Left lung (tissue), 10 donors: ENCODE measurements around the gene KIF4B. TPM values are rescaled to one million over a fixed set of nuclear protein-coding genes. Genes with fewer than 3 reads are reported as not detected.
A peak's percentile ranks its signal among the peaks of the same experiment; 100 is the strongest.
"Not testable (repeated sequence)": the region's sequence is repeated elsewhere in the genome, so short reads cannot be mapped to it uniquely, and the experiment has no call there.

Experiments used
- ATAC-seq: fragments of 200-7000 bp; cut with Tn5 transposase; one replicate; pipeline ENCODE4 v1.9.1; 2020; ENCODE audit warnings: moderate library complexity
- DNase-seq, 4 donors: peaks; one replicate each; pipeline ENCODE4 v3.0.0-alpha.2; 2013 to 2020
- H3K27ac ChIP-seq, 2 donors: fragments of 200-600 bp; sonication (generic) in 1 of 2; one replicate each; pipeline versions ENCODE4 v1.5.0 to v1.8.0; 2020 to 2021
- H3K27me3 ChIP-seq, 2 donors: fragments of 200-600 bp; sonication (generic) in 1 of 2; one replicate each; pipeline versions ENCODE4 v1.5.0 to v1.8.0; 2020 to 2021
- H3K36me3 ChIP-seq, 2 donors: fragments of 200-600 bp; sonication (generic) in 1 of 2; one replicate each; pipeline versions ENCODE4 v1.5.0 to v1.8.0; 2020 to 2021
- H3K4me1 ChIP-seq, 2 donors: fragments of 200-600 bp; one replicate each; pipeline ENCODE4 v1.8.0; 2021
- H3K4me3 ChIP-seq, 2 donors: fragments of 200-600 bp; sonication (generic) in 1 of 2; one replicate each; pipeline versions ENCODE4 v1.5.0 to v1.8.0; 2020 to 2021; ENCODE audit warnings: mild to moderate bottlenecking in 1 of 2
- H3K9me3 ChIP-seq, 2 donors: fragments of 200-600 bp; sonication (generic) in 1 of 2; one replicate each; pipeline versions ENCODE4 v1.5.0 to v1.8.0; 2020 to 2021
- intact Hi-C, 2 donors: fragments of 100-400 bp; cut with DNase I; formaldehyde crosslinking; loops; one replicate each; pipeline versions ENCODE4 v1.11.2 to v1.14.2; 2022
- polyA plus RNA-seq, 6 donors: library from polyadenylated mRNA; unstranded; fragments of 120-200 nt; gene quantifications; one replicate each; pipeline ENCODE4 v1.2.1, GENCODE V29; 2013; ENCODE audit not compliant: insufficient read length in 6 of 6
- total RNA-seq, 2 donors: library from RNA; stranded (reverse); fragmentation: NEBNext Ultra II Directional; extraction: Animal tissue kit (Norgen Biotek cat#: 25700); gene quantifications; one replicate each; pipeline ENCODE4 v1.2.1, GENCODE V29; 2021
- TF ChIP-seq, protein P1 (sequence below), 2 donors: fragments of 200-600 bp; sonication (generic) in 1 of 2; IDR thresholded peaks; one replicate each; pipeline versions ENCODE4 v1.5.0 to v1.8.0; 2021; ENCODE audit warnings: antibody characterized with exemption in 2 of 2
- donor health status: DM: no; HTN: yes; CAD: no.
- donor health status: DM: no; HTN: no; CAD: no.

The KIF4B gene
- total and polyA plus RNA-seq, 8 donors: 0.05 to 0.40 (median 0.24) TPM; not detected in 1

DNA sequence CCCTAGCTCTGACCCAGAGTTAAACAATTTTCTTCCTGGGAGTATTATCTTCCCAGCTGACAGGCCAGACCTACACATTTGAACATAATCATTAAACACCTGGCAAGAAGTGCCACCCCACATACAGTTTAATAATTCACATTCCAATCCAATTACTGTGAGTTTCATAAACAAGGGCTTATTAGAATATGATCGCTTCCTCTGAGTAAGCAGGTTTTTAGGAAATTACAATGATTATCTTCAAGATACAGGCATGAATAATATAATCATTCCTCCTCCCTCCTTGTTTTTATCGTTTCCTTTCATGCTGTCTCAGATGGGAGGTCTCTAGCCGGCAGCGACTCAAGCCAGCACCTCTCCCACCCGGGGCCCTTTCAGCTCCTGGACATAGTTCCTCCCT, 15.8 kb upstream of the KIF4B start:
- DNase-seq: no peak
- H3K9me3 ChIP-seq: no peaks in the 10 kb centered on the region
- H3K27ac ChIP-seq: no peak overlapping the region
- no peaks in the 10 kb centered on the region for H3K4me1 ChIP-seq
- TF ChIP-seq, protein P1, sequence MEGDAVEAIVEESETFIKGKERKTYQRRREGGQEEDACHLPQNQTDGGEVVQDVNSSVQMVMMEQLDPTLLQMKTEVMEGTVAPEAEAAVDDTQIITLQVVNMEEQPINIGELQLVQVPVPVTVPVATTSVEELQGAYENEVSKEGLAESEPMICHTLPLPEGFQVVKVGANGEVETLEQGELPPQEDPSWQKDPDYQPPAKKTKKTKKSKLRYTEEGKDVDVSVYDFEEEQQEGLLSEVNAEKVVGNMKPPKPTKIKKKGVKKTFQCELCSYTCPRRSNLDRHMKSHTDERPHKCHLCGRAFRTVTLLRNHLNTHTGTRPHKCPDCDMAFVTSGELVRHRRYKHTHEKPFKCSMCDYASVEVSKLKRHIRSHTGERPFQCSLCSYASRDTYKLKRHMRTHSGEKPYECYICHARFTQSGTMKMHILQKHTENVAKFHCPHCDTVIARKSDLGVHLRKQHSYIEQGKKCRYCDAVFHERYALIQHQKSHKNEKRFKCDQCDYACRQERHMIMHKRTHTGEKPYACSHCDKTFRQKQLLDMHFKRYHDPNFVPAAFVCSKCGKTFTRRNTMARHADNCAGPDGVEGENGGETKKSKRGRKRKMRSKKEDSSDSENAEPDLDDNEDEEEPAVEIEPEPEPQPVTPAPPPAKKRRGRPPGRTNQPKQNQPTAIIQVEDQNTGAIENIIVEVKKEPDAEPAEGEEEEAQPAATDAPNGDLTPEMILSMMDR (IDR thresholded peaks at IDR 0.05): no peak
- ATAC-seq: no peak
- intact Hi-C loops: no loop called here
- no peaks in the 10 kb centered on the region for H3K36me3 ChIP-seq
- H3K27me3 ChIP-seq: no peaks in the 10 kb centered on the region
- no peak overlapping the region for H3K4me3 ChIP-seq

DNA sequence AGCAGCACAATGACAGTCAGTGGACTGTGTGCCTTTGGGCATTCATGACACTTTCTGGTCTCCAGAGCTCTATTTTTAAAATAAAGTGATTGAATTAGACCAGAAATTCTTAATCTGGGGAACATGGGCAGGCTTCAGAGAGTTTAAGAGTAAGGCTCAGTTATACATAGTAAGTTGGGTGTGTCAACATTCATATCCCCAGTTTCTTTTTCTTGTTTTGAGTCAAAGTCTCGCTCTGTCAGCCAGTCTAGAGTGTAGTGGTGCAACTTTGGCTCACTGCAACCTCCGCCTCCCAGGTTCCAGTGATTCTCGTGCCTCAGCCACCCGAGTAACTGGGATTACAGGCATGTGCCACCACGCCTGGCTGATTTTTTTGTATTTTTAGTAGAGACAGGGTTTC, 13.7 kb upstream of the KIF4B start:
- no peaks in the 10 kb centered on the region for H3K36me3 ChIP-seq
- H3K4me3 ChIP-seq: no peak overlapping the region
- ATAC-seq (no peak), DNase-seq (no peak)
- no peaks in the 10 kb centered on the region for H3K9me3 ChIP-seq
- no peak overlapping the region for H3K27ac ChIP-seq
- intact Hi-C loops: no loop called here
- no peaks in the 10 kb centered on the region for H3K4me1 ChIP-seq
- TF ChIP-seq, protein P1 (IDR thresholded peaks at IDR 0.05): no peak
- no peaks in the 10 kb centered on the region for H3K27me3 ChIP-seq

DNA sequence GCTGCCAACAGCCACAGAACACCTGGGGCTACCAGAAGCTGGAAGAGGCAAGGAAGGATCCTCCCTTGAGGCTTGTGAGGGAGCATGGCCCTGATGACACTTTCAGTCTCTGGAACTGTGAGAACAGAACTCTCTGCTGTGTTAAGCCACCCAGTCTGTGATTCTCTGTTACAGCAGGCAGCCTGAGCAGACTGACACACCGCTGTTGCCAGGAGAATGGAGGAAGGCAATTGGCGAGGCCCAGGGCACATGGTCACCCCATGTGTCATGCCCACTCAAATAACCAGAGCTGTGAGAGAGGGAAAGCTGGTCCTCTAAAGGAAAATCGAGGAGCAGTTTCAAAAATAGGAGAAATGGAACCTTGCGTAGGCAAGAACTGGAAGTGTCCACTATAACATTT, 12.0 kb upstream of the KIF4B start:
- intact Hi-C loops: no loop called here
- Histone ChIP-seq H3K9me3 (no peaks in the 10 kb centered on the region), H3K4me1 (no peaks in the 10 kb centered on the region), H3K27me3 (no peaks in the 10 kb centered on the region), H3K4me3 (no peak overlapping the region), H3K36me3 (no peaks in the 10 kb centered on the region), H3K27ac (no peak overlapping the region)
- TF ChIP-seq, protein P1 (IDR thresholded peaks at IDR 0.05): no peak
- ATAC-seq: no peak
- DNase-seq: no peak

DNA sequence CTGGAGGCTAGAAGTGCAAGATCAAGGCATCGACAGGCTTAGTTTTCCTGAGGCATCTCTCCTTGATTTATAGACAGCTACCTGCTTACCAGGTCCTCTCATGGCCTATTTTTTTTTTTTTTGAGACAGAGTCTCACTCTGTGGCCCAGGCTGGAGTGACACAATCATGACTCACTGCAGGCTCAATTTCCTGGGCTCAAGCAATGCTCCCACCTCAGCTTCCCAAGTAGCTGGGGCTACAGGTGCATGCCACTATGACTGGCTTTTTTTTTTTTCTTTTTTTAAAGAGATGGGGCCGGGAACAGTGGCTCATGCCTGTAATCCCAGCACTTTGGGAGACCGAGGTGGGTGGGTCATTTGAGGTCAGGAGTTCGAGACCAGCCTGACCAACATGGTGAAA, 10.8 kb upstream of the KIF4B start:
- H3K4me3 ChIP-seq, ATAC-seq, DNase-seq, H3K27ac ChIP-seq, intact Hi-C loops, H3K4me1 ChIP-seq, H3K27me3 ChIP-seq, H3K36me3 ChIP-seq, H3K9me3 ChIP-seq: not testable (repeated sequence)

DNA sequence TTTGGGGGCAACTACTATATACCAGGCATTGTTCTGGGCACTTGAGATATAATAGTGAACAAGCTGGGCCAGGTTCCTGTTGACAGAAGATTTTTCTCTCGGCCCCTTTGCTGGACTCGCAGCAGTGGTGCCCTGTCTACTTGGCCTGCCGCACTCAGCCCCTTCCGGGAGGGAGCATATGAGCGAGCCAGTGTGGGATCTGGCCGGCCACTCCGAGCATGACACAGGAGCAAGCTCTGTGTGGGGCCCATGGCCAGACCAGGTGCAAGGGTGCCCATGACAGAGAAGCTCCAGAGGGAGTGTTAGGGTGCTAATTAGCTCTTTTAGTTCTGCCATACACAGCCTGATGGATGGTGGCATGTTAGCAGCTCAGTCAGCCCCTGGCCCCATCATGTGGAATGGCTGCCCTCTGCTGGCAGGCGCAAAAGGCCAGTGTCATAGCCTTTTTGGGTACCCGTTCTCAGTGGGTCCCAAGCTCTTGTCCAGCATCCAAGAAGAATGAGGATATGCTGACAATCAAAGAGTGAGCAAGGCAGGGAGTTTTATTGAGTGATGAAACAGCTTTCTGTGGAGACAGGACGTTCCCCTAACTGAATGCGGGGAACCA, 9.3 kb upstream of the KIF4B start:
- TF ChIP-seq, protein P1 (IDR thresholded peaks at IDR 0.05): peak; percentile 11 to 39
- Histone ChIP-seq H3K36me3 (no peaks in the 10 kb centered on the region), H3K27me3 (no peaks in the 10 kb centered on the region), H3K27ac (no peak overlapping the region), H3K4me3 (no peak overlapping the region), H3K4me1 (no peaks in the 10 kb centered on the region), H3K9me3 (no peaks in the 10 kb centered on the region)
- intact Hi-C loops: no loop called here
- DNase-seq (no peak), ATAC-seq (peak; percentile 41)

DNA sequence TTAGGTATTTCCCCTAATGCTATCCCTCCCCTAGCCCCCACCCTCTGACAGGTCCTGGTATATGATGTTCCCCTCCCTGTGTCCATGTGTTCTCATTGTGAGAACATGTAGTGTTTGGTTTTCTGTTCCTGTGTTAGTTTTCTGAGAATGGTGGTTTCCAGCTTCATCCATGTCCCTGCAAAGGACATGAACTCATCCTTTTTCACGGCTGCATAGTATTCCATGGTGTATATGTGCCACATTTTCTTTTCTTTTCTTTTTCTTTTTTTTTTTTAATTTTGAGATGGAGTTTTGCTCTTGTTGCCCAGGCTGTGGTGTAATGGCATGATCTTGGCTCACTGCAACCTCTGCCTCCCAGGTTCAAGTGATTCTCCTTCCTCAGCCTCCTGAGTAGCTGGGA, 7.3 kb upstream of the KIF4B start:
- DNase-seq, H3K9me3 ChIP-seq, H3K27ac ChIP-seq, intact Hi-C loops, H3K4me3 ChIP-seq, H3K27me3 ChIP-seq, H3K4me1 ChIP-seq, H3K36me3 ChIP-seq, ATAC-seq: not testable (repeated sequence)
